HEK293T (cell line): Measurements from ENCODE around the gene MYLK4.

ENCODE experiments used
- ELF4 ChIP-seq: fragments of 450-650 bp; IDR thresholded peaks from 2 replicates; pipeline ENCODE4 v1.6.1; 2017; ENCODE audit warnings: antibody characterized with exemption
- TARDBP ChIP-seq: fragments of 450-650 bp; IDR thresholded peaks from 2 replicates; pipeline ENCODE4 v1.6.1; 2016
- ZNF384 ChIP-seq: fragments of 450-650 bp; IDR thresholded peaks from 2 replicates; pipeline ENCODE4 v1.6.1; 2016

GRCh38 chr6:2614846-2615245 lies 135.9 kb downstream of the MYLK4 start:
- TF ChIP-seq ELF4 (no peak), TARDBP (no peak), ZNF384 (no peak)
